ENCODE results near the gene CSRNP3. TPM values are rescaled to one million over a fixed set of nuclear protein-coding genes. Genes with fewer than 3 reads are reported as not detected.

CSRNP3 gene
- total RNA-seq, 1 experiment from 2014 or later: 1.3 TPM

- no TSS peak for BruUV-seq (replicated peaks)
- Mint-ChIP-seq H3K4me1 (ENCODE audit: low read depth, unreplicated experiment) (no peaks in the 10 kb centered on the region), H3K9me3 (ENCODE audit: unreplicated experiment) (no peaks in the 10 kb centered on the region), H3K4me3 (ENCODE audit: unreplicated experiment) (no peak overlapping the region), H3K27me3 (ENCODE audit: insufficient read depth, unreplicated experiment) (peaks cover 4% of the 10 kb centered on the region), H3K27ac (ENCODE audit: unreplicated experiment) (no peak overlapping the region), H3K36me3 (ENCODE audit: insufficient read depth, unreplicated experiment) (no peaks in the 10 kb centered on the region)
- CTCF ChIA-PET: no interaction called here
- Histone ChIP-seq H3K27me3 (replicated peaks; ENCODE audit: control insufficient read depth, insufficient read depth, low read length) (no peaks in the 10 kb centered on the region), H3K4me3 (ENCODE audit: low read depth, low read length) (no peak overlapping the region), H3K4me1 (no peaks in the 10 kb centered on the region), H3K9me3 (no peaks in the 10 kb centered on the region), H3K36me3 (ENCODE audit: control insufficient read depth, insufficient read depth, low read length) (no peaks in the 10 kb centered on the region)
- intact Hi-C loops (cut with micrococcal nuclease; ENCODE audit: unreplicated experiment): no loop called here
- POLR2A ChIA-PET: no interaction called here
- no peak for DNase-seq
- TF ChIP-seq, protein P1, sequence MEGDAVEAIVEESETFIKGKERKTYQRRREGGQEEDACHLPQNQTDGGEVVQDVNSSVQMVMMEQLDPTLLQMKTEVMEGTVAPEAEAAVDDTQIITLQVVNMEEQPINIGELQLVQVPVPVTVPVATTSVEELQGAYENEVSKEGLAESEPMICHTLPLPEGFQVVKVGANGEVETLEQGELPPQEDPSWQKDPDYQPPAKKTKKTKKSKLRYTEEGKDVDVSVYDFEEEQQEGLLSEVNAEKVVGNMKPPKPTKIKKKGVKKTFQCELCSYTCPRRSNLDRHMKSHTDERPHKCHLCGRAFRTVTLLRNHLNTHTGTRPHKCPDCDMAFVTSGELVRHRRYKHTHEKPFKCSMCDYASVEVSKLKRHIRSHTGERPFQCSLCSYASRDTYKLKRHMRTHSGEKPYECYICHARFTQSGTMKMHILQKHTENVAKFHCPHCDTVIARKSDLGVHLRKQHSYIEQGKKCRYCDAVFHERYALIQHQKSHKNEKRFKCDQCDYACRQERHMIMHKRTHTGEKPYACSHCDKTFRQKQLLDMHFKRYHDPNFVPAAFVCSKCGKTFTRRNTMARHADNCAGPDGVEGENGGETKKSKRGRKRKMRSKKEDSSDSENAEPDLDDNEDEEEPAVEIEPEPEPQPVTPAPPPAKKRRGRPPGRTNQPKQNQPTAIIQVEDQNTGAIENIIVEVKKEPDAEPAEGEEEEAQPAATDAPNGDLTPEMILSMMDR (IDR thresholded peaks at IDR 0.05; ENCODE audit: insufficient read depth in 1 of 2, low read depth in 1 of 2, low read length in 1 of 2, severe bottlenecking in 1 of 2, unreplicated experiment in 1 of 2): no peak
Measured at GRCh38 chr2:165528691-165529090, 59.2 kb downstream of the CSRNP3 start.

- Mint-ChIP-seq H3K36me3 (ENCODE audit: insufficient read depth, unreplicated experiment) (no peaks in the 10 kb centered on the region), H3K4me1 (ENCODE audit: low read depth, unreplicated experiment) (no peaks in the 10 kb centered on the region), H3K9me3 (ENCODE audit: unreplicated experiment) (no peaks in the 10 kb centered on the region), H3K4me3 (ENCODE audit: unreplicated experiment) (no peak overlapping the region), H3K27me3 (ENCODE audit: insufficient read depth, unreplicated experiment) (peaks cover 4% of the 10 kb centered on the region), H3K27ac (ENCODE audit: unreplicated experiment) (no peak overlapping the region)
- Histone ChIP-seq H3K36me3 (ENCODE audit: control insufficient read depth, insufficient read depth, low read length) (no peaks in the 10 kb centered on the region), H3K9me3 (no peaks in the 10 kb centered on the region), H3K27me3 (replicated peaks; ENCODE audit: control insufficient read depth, insufficient read depth, low read length) (no peaks in the 10 kb centered on the region), H3K4me1 (no peaks in the 10 kb centered on the region), H3K4me3 (ENCODE audit: low read depth, low read length) (no peak overlapping the region)
- POLR2A ChIA-PET: no interaction called here
- no TSS peak for BruUV-seq (replicated peaks)
- intact Hi-C loops (cut with micrococcal nuclease; ENCODE audit: unreplicated experiment): no loop called here
- TF ChIP-seq, protein P1 (IDR thresholded peaks at IDR 0.05; ENCODE audit: insufficient read depth in 1 of 2, low read depth in 1 of 2, low read length in 1 of 2, severe bottlenecking in 1 of 2, unreplicated experiment in 1 of 2): no peak
- DNase-seq: no peak
- CTCF ChIA-PET: no interaction called here
Measured at GRCh38 chr2:165529130-165529529, 59.6 kb downstream of the CSRNP3 start.

GRCh38 chr2:165533331-165533730, 63.8 kb downstream of the CSRNP3 start:
- Mint-ChIP-seq H3K36me3 (ENCODE audit: insufficient read depth, unreplicated experiment) (no peaks in the 10 kb centered on the region), H3K4me1 (ENCODE audit: low read depth, unreplicated experiment) (no peaks in the 10 kb centered on the region), H3K27me3 (ENCODE audit: insufficient read depth, unreplicated experiment) (peaks cover 5% of the 10 kb centered on the region), H3K27ac (ENCODE audit: unreplicated experiment) (no peak overlapping the region), H3K4me3 (ENCODE audit: unreplicated experiment) (no peak overlapping the region), H3K9me3 (ENCODE audit: unreplicated experiment) (no peaks in the 10 kb centered on the region)
- Histone ChIP-seq H3K4me1 (no peaks in the 10 kb centered on the region), H3K36me3 (ENCODE audit: control insufficient read depth, insufficient read depth, low read length) (no peaks in the 10 kb centered on the region), H3K27me3 (replicated peaks; ENCODE audit: control insufficient read depth, insufficient read depth, low read length) (no peaks in the 10 kb centered on the region), H3K4me3 (ENCODE audit: low read depth, low read length) (no peak overlapping the region), H3K9me3 (no peaks in the 10 kb centered on the region)
- CTCF ChIA-PET: no interaction called here
- intact Hi-C loops (cut with micrococcal nuclease; ENCODE audit: unreplicated experiment): no loop called here
- POLR2A ChIA-PET: interaction anchor here (0.7 kb wide), 1 partner anchor 130 kb away, joined by 3 read pairs; no protein-coding TSS in a partner anchor
- BruUV-seq (replicated peaks): no TSS peak
- DNase-seq: no peak
- TF ChIP-seq, protein P1 (IDR thresholded peaks at IDR 0.05; ENCODE audit: insufficient read depth in 1 of 2, low read depth in 1 of 2, low read length in 1 of 2, severe bottlenecking in 1 of 2, unreplicated experiment in 1 of 2): no peak

All from Caco-2 (cell line).